ENCODE measurements around the gene FTHL17. TPM values are rescaled to one million over a fixed set of nuclear protein-coding genes. Genes with fewer than 3 reads are reported as not detected.

FTHL17 gene
- total RNA-seq, 1 donor from 2014 or later = not detected

DNA sequence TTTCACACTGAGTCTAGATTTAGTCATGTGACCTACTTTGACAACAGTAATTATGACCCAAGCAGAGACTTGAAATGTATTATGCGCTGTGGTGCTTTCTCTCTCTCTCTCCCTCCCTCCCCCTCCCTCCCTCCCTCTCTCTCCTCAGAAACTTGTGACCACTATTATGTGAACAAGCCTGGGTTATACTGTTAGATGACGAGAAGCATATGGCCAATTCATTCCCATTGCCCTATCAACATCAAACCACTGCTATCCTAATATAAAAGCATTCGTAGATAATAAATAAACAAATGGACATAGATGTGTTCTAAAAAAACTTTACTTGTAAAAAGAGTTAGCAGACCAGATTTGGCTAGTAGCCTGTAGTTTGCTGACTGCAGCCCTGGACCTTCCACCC, 18.2 kb downstream of the FTHL17 start:
- intact Hi-C loops (cut with micrococcal nuclease) = no loop called here

GRCh38 chrX:31039327-31039711, 32.5 kb downstream of the FTHL17 start:
- intact Hi-C loops (cut with micrococcal nuclease) = loop anchor here (1.0 to 5.0 kb wide), 8 partner anchors 59 to 619 kb away; no protein-coding TSS in a partner anchor

DNA sequence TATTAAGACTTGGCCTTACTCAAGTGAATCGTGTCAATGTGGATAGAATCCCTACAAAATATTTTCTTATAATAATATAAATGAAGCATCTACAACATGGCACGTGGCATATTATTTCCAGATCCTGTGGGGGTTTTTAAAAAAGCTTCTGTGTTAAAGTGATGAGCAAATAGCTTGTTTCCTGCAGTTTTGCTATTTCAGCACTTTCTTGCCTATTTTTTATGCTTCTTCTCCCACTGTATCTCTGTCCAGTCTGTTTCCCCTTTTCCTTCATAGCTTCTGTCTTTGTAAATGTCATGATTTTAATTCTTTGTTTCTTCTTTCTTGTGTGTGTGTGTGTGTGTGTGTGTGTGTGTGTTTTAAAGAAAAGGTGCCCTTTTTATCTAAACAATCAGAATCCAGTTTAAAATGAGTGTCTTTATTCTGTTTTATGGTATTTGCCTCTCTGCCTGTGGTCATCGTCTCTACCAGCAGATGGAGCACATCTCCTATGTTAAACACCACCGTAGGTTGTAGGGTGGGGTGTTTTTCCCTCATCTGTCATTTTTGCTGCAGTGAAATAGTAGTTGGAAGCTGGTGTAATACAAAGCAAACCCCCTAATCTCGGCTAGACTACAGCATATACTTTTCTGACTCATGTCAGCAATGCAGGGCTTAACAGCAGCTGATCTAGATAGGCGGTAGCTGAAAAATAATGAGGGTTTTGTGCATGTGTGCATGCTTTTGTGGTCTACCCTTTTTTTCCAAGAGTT, 33.1 kb downstream of the FTHL17 start:
- intact Hi-C loops (cut with micrococcal nuclease) = loop anchor here (1.0 to 5.0 kb wide), 8 partner anchors 60 to 620 kb away; no protein-coding TSS in a partner anchor

- intact Hi-C loops (cut with micrococcal nuclease) = loop anchor here (5.0 kb wide), 1 partner anchor 175 kb away; no protein-coding TSS in a partner anchor
Measured at GRCh38 chrX:31036895-31037294, 34.9 kb downstream of the FTHL17 start.

DNA sequence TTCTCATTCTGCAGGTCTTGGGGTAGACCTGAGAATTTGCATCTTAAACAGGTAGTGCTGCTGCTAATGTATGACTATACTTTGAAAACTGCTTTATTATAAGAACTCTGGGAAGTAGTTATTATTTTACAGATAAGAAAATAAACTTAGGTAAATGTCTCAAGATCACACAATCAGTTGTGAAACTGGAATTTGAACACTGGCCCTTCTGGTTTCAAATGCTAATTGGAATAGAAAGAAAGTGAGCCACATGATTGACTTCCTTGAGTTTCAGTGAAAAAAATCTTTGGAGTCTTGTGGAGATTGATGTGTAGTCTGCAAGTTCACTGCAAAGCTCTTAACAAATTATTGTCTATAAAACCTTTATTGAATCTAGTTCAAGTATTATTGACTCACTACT, 44.5 kb downstream of the FTHL17 start:
- intact Hi-C loops (cut with micrococcal nuclease) = no loop called here

- intact Hi-C loops (cut with micrococcal nuclease) = no loop called here
Measured at GRCh38 chrX:31024866-31025265, 47.0 kb downstream of the FTHL17 start.

- intact Hi-C loops (cut with micrococcal nuclease) = no loop called here
Measured at GRCh38 chrX:31021537-31021936, 50.3 kb downstream of the FTHL17 start.

Other genes starting within 250 kb of the FTHL17 start
- gene TAB3, start 182.8 kb downstream of the FTHL17 start, total RNA-seq = 27.4 and 32.4 TPM in 2 replicates